ENCODE measurements around the gene ST8SIA5. TPM values are rescaled to one million over a fixed set of nuclear protein-coding genes. Genes with fewer than 3 reads are reported as not detected.

ST8SIA5 gene
- total and polyA plus RNA-seq, 9 donors = 0.35 to 1.3 (median 0.52) TPM; not detected in 1

- Histone ChIP-seq H3K27ac (no peak overlapping the region), H3K9me3 (no peaks in the 10 kb centered on the region), H3K4me3 (no peak overlapping the region), H3K27me3 (no peaks in the 10 kb centered on the region), H3K36me3 (no peaks in the 10 kb centered on the region), H3K4me1 (ENCODE audit: insufficient read depth) (peaks cover 2% of the 10 kb centered on the region)
- intact Hi-C loops (cut with DNase I) = no loop called here
- WGBS, 3 donors = 75 to 84% (median 83%) methylated on average over 3 of the region's 3 CpGs
- DNase-seq = no peak
- TF ChIP-seq POLR2A (IDR thresholded peaks at IDR 0.05) = no peak
- TF ChIP-seq EP300 (IDR thresholded peaks at IDR 0.05) = no peak
- TF ChIP-seq CTCF (IDR thresholded peaks at IDR 0.05) = no peak
Measured at GRCh38 chr18:46720521-46720920, 36.3 kb downstream of the ST8SIA5 start.

GRCh38 chr18:46720092-46720491 is 36.8 kb downstream of the ST8SIA5 start:
- TF ChIP-seq CTCF (IDR thresholded peaks at IDR 0.05) (no peak), EP300 (IDR thresholded peaks at IDR 0.05) (no peak), POLR2A (IDR thresholded peaks at IDR 0.05) (no peak)
- WGBS, 3 donors = 65 to 76% (median 67%) methylated on average over 7 of the region's 7 CpGs
- no peak overlapping the region for H3K27ac ChIP-seq
- intact Hi-C loops (cut with DNase I) = no loop called here
- no peak for DNase-seq
- H3K9me3 ChIP-seq = no peaks in the 10 kb centered on the region
- peaks cover 2% of the 10 kb centered on the region for H3K4me1 ChIP-seq (ENCODE audit: insufficient read depth)
- no peaks in the 10 kb centered on the region for H3K27me3 ChIP-seq
- H3K4me3 ChIP-seq = no peak overlapping the region
- H3K36me3 ChIP-seq = no peaks in the 10 kb centered on the region

- H3K27me3 ChIP-seq = no peaks in the 10 kb centered on the region
- H3K36me3 ChIP-seq = no peaks in the 10 kb centered on the region
- no peak for DNase-seq
- TF ChIP-seq EP300 (IDR thresholded peaks at IDR 0.05) (no peak), CTCF (IDR thresholded peaks at IDR 0.05) (no peak), POLR2A (IDR thresholded peaks at IDR 0.05) (no peak)
- peaks cover 2% of the 10 kb centered on the region for H3K4me1 ChIP-seq (ENCODE audit: insufficient read depth)
- H3K27ac ChIP-seq = no peak overlapping the region
- intact Hi-C loops (cut with DNase I) = no loop called here
- no peaks in the 10 kb centered on the region for H3K9me3 ChIP-seq
- 59 to 64% (median 61%) methylated on average over 5 of the region's 5 CpGs for WGBS, 3 donors
- no peak overlapping the region for H3K4me3 ChIP-seq
Measured at GRCh38 chr18:46719388-46719787, 37.5 kb downstream of the ST8SIA5 start.

GRCh38 chr18:46718501-46719341 is 38.1 kb downstream of the ST8SIA5 start:
- Histone ChIP-seq H3K4me1 (ENCODE audit: insufficient read depth) (peaks cover 2% of the 10 kb centered on the region), H3K36me3 (no peaks in the 10 kb centered on the region), H3K27me3 (no peaks in the 10 kb centered on the region), H3K4me3 (no peak overlapping the region), H3K9me3 (no peaks in the 10 kb centered on the region), H3K27ac (no peak overlapping the region)
- no peak for DNase-seq
- WGBS, 3 donors = 13 to 18% (median 15%) methylated on average over 10 of the region's 10 CpGs
- intact Hi-C loops (cut with DNase I) = no loop called here
- TF ChIP-seq POLR2A (IDR thresholded peaks at IDR 0.05) (no peak), CTCF (IDR thresholded peaks at IDR 0.05) (no peak), EP300 (IDR thresholded peaks at IDR 0.05) (no peak)
